ENCODE results near the gene DCDC2. TPM values are rescaled to one million over a fixed set of nuclear protein-coding genes. Genes with fewer than 3 reads are reported as not detected.

The DCDC2 gene
- total RNA-seq, 1 donor from 2014 or later, result 5.5 TPM

GRCh38 chr6:24233813-24234442, 123.9 kb downstream of the DCDC2 start:
- Mint-ChIP-seq H3K4me3 (no peak overlapping the region), H3K9me3 (no peaks in the 10 kb centered on the region), H3K27me3 (no peaks in the 10 kb centered on the region), H3K36me3 (no peaks in the 10 kb centered on the region), H3K4me1 (ENCODE audit: unreplicated experiment) (no peaks in the 10 kb centered on the region), H3K27ac (no peak overlapping the region)
- TF ChIP-seq CTCF (conservative IDR thresholded peaks at IDR 0.05), result no peak
- DNase-seq (ENCODE audit: extremely low spot score, unreplicated experiment), result no peak

GRCh38 chr6:24231438-24231977, 126.4 kb downstream of the DCDC2 start:
- Mint-ChIP-seq H3K36me3 (no peaks in the 10 kb centered on the region), H3K4me1 (ENCODE audit: unreplicated experiment) (peaks cover 15% of the 10 kb centered on the region), H3K9me3 (no peaks in the 10 kb centered on the region), H3K4me3 (no peak overlapping the region), H3K27me3 (no peaks in the 10 kb centered on the region), H3K27ac (no peak overlapping the region)
- no peak for TF ChIP-seq CTCF (conservative IDR thresholded peaks at IDR 0.05)
- no peak for DNase-seq (ENCODE audit: extremely low spot score, unreplicated experiment)

- no peak overlapping the region for H3K4me3 Mint-ChIP-seq
- H3K27me3 Mint-ChIP-seq, result no peaks in the 10 kb centered on the region
- peaks cover 18% of the 10 kb centered on the region for H3K4me1 Mint-ChIP-seq (ENCODE audit: unreplicated experiment)
- no peak for DNase-seq (ENCODE audit: extremely low spot score, unreplicated experiment)
- no peaks in the 10 kb centered on the region for H3K36me3 Mint-ChIP-seq
- H3K9me3 Mint-ChIP-seq, result no peaks in the 10 kb centered on the region
- no peak for TF ChIP-seq CTCF (conservative IDR thresholded peaks at IDR 0.05)
- no peak overlapping the region for H3K27ac Mint-ChIP-seq
Observed at GRCh38 chr6:24229696-24230405, 128.0 kb downstream of the DCDC2 start.

GRCh38 chr6:24228681-24229255, 129.1 kb downstream of the DCDC2 start:
- Mint-ChIP-seq H3K4me3 (no peak overlapping the region), H3K4me1 (ENCODE audit: unreplicated experiment) (peaks cover 18% of the 10 kb centered on the region), H3K27ac (no peak overlapping the region), H3K9me3 (no peaks in the 10 kb centered on the region), H3K36me3 (no peaks in the 10 kb centered on the region), H3K27me3 (no peaks in the 10 kb centered on the region)
- DNase-seq (ENCODE audit: extremely low spot score, unreplicated experiment), result no peak
- no peak for TF ChIP-seq CTCF (conservative IDR thresholded peaks at IDR 0.05)

- peaks cover 18% of the 10 kb centered on the region for H3K4me1 Mint-ChIP-seq (ENCODE audit: unreplicated experiment)
- DNase-seq (ENCODE audit: extremely low spot score, unreplicated experiment), result no peak
- H3K4me3 Mint-ChIP-seq, result no peak overlapping the region
- no peak for TF ChIP-seq CTCF (conservative IDR thresholded peaks at IDR 0.05)
- no peaks in the 10 kb centered on the region for H3K9me3 Mint-ChIP-seq
- no peaks in the 10 kb centered on the region for H3K36me3 Mint-ChIP-seq
- H3K27me3 Mint-ChIP-seq, result no peaks in the 10 kb centered on the region
- no peak overlapping the region for H3K27ac Mint-ChIP-seq
Observed at GRCh38 chr6:24228123-24228522, 129.7 kb downstream of the DCDC2 start.
